Stimulated activated CD4-positive, alpha-beta T cell treated with anti-CD3 and anti-CD28 coated beads, Interleukin-12 subunit alpha, Interleukin-12 subunit beta, amount 100 ng/mL, for 24 hours (primary cell): ENCODE results near the gene SLC51A.
A peak's percentile ranks its signal among the peaks of the same experiment; 100 is the strongest.

Source experiments
- DNase-seq, 2 experiments: peaks; one replicate each; pipeline ENCODE4 v3.0.0-alpha.2; 2020; ENCODE audit warnings: low read depth in 2 of 2

The SLC51A gene

DNA sequence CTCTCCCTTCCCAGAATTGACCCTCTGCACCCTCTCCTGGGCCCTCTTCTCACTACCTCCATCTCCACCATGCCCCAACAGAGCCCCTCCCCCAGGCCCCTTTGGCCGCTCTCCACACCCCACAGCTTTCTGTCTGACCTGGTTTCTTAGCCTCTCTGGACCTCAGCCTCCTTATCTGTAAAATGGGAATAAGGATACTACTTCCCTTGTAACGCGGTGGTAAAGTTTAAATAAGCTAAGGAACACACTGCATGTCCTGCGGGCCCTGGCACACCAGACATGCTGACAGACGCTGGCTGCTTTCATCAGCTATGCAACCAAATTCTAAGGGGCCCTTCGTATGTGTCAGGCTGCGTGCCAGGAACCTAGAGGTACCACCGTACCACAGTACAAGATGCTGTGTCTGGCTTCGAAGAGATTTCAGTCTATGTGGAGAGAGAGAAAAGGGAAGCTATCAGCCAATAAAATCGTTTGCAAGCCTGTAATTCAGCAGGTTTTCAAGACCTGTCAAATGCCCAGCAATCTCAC, 777 bp upstream of the SLC51A start:
- DNase-seq: no peak

DNA sequence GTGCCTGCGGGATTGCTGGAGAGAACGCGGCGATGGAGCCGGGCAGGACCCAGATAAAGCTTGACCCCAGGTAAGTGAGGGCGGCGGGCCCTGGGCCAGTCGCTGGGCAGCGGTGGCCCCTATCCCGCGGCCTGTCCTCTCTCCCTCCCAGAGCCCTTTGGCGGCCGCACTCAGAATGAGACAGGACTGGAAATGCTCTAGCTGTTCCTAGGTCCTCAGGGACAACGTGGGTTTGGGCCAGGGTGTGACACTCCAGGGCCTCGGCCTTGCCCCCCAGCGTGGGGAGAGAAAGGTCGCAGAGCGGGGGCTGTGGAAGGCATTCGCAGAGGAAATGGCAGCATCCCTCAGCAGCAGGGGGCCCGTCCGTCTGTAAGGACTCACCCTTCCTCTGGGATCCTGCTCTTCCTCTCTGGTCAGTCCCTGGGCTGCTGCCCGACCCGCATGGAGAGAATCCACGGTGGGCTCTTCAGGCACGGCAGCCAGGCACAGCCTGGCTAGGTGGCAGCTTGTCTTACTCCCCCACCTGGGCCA, 412 bp downstream of the SLC51A start:
- DNase-seq: no peak

DNA sequence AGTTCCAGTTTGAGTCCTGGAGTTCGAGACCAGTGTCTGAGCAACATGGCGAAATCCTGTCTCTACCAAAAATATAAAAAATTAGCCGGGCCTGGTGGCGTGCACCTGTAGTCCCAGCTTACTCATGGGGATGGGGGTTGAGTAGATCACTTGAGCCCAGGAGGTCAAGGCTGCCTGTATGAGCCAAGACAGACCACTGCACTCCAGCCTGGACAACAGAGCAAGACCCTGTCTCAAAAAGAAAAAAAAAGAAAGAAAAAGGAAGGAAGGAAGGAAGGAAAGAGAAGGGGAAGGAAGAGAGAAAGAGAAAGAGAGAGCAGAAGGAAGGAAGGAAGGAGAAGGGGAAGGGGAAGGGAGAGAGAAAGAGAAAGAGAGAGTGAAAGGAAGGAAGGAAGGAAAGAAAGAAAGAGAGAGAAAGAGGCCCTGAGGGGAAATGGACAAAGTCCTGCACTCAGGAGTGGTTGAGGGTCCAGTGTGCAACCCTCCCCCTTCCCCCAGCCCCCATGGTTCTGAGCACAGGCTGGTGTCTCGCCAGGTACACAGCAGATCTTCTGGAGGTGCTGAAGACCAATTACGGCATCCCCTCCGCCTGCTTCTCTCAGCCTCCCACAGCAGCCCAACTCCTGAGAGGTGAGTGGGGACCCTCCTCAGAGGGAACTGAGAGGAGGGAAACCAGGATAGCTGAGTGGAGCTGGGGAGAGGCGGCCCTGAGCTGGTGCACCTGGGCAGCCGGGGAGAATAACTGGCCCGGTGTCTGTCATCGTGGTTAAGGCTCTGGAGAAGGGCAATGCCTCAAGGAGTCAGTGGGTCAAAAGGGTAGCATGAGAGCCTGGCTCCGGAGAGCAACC, 1.2 kb downstream of the SLC51A start:
- DNase-seq: no peak

DNA sequence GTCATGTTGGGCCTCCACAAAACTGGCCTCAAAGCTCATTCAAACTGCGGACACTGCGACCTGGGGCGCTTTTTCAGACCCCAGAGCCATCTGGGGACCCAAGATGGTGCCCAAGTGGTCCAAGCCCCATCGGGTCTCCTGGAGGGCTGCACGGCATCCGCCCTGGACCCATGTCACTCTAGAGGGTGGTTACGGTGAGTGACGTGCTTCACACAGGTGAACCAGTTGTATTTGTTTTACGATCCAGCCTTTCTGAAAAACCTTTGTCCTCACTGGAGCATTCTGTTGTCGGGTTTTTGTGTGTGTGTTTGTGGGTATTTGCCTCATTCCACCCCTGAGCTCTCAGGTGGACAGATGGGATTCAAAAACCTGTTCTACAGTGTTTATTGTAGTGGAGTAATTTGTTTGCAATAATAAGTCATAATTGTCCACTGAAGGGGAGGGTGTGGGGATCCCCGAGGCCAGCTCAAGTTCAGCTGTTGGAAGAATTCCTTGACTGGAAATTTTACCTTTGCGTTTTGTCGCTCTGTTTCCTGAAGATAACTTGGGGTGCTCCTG, 1.9 kb downstream of the SLC51A start:
- no peak for DNase-seq

DNA sequence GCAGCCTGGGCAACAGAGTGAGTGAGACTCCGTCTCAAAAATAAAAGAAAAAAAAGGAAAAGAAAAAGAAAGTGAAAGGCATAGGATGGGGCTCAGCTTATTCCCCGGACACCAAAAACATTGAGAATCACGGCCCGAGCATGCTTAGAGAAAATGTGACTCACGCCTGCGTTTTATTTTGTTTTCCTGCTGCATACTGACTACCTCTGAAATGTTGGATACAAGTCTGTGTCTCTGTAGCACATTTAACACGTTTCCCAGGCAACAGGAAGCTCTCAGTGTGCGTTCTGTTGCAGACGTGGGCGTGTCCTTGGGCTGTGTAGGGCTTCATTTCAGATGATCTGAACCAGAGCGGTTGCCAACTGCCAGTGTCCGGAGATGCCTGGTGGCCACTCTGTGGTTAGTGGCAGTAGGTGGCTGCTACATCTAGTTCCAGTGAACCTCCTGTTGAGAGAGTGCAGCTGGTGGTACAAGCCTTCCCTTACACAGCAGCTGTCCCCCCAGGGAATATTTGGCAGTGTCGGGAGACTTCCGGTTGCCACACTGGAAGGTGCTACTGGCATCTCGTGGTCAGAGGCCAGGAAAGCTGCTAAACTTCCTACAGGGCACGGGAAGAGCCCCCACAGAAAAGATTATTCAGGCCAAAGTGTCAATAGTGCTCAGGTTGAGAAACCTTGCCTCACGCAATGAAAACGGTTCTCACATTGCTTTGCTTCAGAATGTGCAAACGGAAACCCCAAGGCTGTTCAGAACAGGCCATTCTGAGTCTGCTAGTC, 3.0 kb downstream of the SLC51A start:
- peak; percentile 34 to 45 for DNase-seq

DNA sequence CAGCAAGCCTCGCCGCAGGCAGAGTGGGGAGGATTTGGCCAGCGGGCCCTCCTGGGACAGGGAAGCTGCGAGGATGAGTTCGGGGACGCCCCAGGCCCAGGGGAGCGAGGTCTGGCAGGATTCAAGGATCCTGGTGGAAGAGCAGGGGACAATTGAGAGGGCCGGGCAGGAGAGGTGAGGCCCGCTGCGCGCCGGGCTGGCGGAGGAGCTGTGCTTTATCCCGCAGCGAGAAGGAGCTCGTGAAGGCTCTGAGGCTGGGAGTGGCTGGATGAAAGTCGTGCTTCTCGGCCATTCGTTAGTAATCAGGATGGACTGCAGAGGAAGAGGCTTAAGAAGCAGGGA, 3.6 kb downstream of the SLC51A start:
- DNase-seq: no peak

DNA sequence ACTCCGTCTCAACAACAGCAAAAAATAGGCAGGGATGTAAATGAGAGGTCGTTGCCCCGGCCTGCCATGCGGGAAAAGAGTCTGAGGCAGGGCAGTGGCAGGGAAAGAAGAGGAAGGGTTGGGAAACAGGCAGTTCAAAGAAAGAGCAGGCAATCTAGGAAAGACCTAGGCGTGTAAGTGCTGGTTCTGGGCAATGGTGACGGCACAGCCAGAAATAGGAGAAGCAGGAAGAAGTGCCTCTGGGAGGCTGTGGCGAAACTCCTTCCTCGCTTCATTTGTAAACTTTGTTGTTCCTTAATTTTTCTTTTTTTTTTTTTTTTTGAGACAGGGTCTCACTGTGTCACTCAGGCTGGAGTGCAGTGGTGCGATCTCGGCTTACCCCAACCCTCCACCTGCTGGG, 4.3 kb downstream of the SLC51A start:
- DNase-seq: no peak

DNA sequence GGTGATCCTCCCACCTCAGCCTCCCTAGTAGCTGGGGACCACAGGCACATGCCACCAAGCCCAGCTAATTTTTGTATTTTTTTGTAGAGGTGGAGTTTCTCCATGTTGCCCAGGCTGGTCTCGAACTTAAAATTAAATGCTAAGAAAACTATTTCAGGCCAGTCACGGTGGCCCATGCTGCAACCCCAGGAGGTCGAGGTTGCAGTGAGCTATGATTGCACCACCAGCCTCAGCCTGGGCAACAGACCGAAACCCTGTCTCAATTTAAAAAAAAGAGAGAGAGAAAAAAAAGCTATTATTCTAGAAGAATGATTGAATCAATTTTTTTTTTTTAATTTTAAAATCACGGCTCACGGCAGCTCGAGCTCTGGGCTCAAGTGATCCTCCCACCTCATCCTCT, 4.7 kb downstream of the SLC51A start:
- DNase-seq: no peak

DNA sequence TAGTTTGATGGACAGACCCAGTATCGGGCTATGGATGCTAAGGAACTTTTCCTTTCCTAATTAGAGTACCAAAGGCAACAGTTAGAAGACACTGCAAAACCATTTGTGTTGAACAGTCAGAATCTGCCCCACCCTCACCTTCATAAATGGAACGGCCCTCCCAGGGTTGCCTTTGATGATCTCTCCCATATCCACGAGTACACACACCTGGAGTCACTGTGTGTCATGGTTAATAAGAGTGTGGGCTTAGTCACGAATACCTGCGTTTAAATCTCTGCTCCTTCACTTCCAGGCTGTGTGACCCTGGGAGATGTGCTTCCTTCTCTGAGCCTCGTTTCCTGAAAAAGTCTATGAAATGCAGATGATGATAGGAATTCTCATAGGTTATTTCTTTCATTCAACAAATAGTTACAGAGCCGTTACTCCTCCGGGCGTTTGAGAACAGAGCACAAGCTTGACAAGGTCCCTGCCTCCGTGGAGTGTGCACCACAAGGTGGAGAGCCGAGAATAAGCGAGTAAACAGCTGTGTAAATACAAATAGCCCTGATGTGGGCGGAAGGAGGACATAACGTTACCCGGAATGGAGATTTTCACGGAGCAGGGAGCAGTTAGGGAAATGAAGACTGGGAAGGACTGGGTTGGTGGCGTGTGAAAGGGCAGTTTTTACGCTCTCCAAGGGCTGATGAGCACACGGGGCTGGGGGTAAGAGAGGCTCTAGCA, 6.7 kb downstream of the SLC51A start:
- DNase-seq: no peak

DNA sequence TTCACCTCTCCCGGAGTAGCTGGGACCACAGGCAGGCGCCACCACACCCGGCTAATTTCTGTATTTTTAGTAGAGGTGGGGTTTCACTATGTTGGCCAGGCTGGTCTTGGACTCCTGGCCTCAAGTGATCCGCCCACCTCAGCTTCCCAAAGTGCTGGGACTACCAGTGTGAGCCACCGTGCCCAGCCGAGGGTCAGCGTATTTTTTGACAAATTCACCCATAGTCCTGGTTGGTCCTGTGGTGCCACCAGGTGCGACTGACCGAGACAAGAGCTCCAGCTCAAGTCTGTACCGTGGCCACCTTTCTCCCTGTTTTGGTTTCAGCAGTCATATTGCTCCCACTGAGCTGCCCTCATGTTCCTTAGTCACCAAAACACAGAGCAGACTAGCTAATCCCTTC, 8.8 kb downstream of the SLC51A start:
- DNase-seq: no peak

DNA sequence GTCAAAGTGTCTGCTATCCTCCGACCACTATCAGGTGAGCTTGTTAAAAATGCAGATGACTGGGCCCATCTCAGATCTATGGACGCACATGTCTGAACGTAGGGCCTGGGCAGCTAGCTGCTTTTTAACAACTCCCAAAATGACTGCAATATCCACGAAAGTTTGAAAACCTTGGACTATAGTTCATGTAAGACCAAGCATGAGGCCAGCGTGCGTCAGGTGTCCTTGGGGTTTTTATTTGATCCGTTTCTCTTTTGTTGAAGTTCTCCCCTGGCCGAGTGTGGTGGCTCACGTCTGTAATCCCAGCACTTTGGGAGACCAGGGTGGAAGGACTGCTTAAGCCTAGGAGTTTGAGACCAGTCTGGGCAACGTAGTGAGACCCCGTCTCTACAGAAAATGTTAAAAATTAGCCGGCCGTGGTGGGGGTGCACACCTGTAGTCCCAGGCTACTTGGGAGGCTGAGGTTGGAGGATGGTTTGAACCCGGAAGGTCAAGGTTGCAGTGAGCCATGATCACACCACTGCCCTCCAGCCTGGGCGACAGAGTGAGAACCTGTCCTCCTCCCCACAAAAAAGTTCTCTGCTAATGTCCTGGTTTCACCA, 9.5 kb downstream of the SLC51A start:
- no peak for DNase-seq

DNA sequence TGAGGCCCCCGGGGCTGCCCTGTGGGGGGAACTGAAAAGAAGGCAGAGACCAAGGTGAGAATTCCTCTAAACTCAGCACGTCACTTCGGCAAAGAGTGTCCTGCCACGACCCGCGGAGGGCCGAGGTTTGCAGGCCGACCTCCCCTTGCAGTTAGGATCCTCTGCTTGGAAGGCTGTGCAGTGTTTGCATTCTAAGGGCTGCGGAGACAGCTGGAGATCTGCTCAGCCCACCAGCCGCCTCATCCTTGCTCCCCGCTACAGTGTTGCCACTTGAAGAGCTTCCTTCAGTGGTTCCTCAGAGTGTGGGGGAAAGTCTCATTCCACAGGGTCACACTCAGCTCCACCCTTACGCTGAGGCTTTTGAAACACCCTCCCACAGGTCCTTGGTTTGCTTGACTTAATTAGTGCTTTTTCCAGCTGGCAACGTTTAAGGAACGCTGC, 10.8 kb downstream of the SLC51A start:
- DNase-seq: no peak

DNA sequence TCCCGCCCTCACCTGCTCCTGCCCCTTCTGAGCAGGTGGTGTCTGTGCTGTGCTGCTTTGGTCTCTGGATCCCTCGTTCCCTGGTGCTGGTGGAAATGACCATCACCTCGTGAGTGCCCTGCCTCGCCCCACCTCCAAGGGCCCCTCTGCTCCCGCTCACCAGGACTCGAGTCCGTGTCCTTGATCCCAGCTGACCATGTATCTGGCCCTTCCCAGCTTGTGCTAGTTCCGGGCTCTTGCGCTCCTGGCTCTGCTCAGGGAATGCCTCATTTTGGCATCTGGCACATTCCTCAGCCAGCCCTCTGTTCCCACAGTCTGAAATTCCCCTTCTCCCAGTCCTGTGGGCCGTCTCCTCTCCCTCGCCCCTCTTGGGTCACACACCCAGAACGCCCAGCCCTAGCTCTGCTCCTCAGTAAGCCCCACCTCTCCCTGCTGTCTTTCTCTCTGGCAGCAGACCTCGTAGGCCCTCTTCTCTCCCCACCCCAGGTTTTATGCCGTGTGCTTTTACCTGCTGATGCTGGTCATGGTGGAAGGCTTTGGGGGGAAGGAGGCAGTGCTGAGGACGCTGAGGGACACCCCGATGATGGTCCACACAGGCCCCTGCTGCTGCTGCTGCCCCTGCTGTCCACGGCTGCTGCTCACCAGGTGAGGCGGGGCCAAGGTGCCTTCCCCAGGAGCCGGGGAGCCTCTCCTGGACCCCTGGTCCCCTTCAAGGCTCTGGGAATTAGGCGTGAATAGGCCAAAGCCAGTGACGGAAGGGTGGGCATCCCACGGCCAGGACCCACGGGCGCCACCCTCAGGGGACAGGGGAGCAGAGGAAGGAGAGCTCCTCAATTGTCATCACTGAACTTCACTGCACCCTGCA, 11.5 kb downstream of the SLC51A start:
- DNase-seq: no peak

DNA sequence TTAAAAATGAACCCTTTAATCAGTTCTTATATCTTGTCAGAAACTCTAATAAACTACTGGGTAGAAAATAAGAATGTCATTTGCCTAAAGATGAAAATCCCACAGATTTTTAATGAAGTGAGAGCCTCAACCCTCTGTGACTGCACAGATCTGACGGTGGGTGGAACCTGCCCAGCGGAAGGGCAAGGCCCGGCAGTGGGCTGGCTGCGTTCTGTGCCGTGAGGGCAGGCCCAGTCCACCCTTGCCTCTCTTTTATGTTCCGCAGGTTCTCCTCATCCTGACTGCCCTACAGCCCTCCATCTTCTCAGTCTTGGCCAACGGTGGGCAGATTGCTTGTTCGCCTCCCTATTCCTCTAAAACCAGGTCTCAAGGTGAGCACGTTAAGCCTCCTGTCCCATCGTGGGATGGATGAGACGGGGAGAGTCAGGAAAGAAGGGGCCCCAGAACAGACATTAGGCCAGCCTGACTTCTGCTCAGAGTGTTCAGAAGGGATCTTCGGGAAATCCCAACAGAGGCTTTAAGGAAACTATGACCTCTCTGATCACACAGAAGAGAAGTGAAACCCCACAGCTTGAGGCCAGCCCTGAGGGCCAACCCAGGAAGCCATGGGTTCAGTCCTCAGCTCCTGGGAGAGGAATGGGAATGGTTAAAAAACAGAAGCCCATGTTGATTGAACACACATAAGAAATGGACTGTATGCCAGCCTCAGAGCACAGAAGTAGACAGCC, 16.0 kb downstream of the SLC51A start:
- no peak for DNase-seq

DNA sequence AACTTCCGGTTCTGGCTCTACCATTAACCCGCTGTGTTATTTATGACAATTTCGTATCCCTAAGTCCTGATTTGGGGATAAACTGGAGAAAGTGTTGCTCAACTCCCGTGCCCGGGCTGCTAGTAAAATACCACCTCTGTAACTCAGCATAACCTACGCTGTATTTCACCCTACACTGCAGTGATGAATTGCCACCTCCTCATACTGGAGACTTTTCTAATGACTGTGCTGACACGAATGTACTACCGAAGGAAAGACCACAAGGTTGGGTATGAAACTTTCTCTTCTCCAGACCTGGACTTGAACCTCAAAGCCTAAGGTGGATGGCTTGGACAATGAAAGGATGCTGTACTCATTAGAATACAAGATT, 16.5 kb downstream of the SLC51A start:
- no peak for DNase-seq

DNA sequence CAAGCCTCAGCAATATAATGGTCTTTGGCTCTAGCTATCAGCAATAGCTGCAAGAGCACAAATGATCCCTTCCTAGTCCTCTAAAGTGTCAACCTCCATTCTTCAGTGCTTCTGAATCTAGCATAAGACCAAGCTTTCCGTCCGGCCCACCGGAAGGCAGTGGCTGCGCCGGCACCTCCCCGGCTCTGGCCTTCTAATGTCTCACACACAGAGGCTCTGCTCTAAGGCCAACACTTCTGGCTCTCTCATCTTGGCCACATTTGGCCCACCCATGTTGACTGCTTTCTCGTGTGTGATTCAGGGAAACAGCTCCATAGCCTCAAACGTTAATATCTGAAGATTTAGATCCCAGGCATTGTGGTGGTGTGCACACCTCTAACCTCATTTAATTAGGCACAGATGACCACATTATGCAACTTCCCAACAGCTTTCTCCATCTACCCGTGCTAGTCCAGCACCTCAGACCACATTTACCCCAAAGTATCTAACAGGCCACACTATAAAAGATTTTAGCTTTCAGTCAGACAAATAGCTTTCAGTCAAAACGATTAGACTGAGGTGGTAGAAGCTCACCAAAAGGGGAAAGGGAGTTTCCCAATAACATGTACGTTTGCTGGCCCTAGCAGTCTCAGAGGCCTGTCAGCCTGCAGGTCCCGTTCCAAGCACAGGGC, 19.3 kb downstream of the SLC51A start:
- DNase-seq: no peak

DNA sequence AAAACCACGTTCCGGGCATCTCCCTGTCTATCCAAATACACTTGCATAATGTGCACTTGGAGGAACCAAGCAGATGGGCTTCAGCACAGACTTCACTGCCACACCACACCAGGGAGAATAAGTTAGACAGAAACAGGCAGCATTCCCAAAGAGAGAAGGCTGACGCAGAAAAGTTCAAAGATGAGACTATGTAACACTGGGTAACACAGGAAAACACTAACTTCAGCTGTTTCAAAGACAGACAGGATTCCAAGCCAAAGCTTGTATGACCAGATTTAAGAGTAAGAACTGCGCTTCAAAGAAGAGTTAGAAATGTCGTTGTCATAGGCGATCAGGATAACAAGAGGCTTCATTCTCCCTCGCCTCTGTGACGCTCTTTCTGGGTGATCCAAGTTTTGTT, 19.9 kb downstream of the SLC51A start:
- no peak for DNase-seq

DNA sequence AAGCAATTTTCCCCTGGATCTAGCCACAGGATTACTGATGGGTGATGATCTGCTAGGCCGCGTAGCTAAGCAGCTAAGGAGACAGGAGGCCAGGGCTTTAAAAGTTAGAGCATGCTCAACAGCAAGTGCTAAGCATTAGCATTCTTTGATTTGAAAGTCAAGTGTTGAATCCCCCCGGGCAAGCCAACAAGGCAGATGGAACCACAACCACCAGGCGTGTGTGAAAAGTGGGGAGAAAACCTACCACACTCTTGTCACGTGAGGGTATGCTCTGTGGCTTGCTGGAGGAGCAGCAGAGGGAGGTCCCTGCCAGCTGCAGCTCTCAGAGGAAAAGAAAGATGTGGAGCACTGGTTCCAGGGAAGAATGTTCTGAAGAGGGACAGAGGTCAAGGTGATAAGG, 20.9 kb downstream of the SLC51A start:
- DNase-seq: no peak
